NCI-H526 treated with DMSO at 0.1 percent for 48 hours (cell line): ENCODE data around the gene CLASP1.
"Not testable (repeated sequence)": the region's sequence is repeated elsewhere in the genome, so short reads cannot be mapped to it uniquely, and the experiment has no call there.

Experiments used
- DNase-seq: peaks from one replicate; lab custom pipeline; 2025; lab: John Stamatoyannopoulos, UW

The CLASP1 gene

GRCh38 chr2:121504316-121504715 is 144.9 kb downstream of the CLASP1 start:
- no peak for DNase-seq

DNA sequence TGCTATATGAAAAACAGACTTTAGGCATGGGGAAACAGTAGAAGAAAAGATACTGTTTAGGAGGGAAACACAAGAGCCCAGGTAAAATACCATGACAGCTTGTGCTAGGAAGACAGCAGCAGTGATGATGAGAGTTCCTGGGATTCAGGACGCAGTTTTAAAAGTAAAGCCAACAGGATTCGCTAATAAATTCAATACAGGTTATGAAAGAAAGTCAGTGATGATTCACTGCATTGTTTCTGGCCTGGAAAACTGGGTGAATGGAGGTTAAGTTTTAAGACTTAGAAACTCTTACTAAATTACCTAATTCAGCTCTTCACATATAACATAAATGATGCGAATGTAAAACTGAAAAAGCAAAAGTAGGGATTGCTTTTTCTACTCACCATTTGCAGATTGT is 146.5 kb downstream of the CLASP1 start:
- DNase-seq = no peak

DNA sequence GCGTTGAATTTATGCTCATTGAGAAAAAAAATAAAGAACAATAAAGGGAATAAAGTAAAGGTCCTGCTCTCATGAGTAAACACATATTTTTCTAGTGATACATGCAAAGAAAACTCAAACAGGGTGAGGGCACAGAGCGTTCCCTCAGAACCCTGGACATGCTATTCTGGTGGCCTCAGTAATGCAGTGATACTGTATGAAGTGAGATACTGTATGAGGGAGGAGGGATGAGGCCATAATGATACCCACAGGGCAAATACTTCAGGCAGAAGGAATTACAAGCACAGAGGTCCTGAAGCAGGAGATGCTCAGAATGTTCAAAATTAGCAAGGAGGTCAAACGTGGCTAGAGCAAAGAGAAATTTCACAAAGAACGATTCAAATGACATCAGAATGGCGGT is 147.0 kb downstream of the CLASP1 start:
- DNase-seq = no peak

DNA sequence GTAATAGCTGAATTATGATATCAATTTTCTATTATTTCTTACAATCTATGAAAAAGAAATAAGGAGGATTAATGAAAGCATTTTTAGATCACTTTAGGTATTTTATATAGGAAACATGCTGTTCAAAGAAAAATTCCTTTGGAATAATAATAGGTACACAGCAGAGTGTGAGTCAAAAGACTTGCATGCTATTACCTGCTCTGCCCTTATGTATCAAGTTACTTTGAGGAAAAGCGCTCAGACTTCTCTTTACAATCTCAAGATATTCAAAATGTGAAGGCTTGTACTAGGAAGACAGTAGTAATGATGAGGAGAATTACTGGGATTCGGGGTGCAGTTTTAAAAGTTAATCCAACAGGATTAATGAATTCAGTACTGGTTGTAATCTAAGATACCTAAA is 147.7 kb downstream of the CLASP1 start:
- no peak for DNase-seq

DNA sequence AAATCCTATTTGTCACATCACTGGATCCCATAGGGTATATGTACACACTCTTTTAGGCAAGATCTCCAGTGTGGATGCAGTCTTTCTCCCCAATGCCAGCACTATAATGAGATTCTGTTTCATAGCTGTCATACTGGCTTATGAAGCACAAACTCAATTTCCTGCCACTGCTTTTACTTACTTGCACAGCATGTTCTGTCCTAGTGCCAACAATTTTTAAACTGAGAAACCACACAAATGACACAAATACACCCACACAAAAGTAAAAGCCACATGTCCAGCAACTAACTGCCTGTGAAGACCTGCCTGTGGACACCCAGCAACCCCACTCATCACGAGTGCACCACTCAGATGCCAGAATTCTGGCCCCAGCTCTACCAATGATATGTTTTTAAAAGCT is 148.2 kb downstream of the CLASP1 start:
- no peak for DNase-seq

GRCh38 chr2:121498731-121499130 is 150.5 kb downstream of the CLASP1 start:
- no peak for DNase-seq

DNA sequence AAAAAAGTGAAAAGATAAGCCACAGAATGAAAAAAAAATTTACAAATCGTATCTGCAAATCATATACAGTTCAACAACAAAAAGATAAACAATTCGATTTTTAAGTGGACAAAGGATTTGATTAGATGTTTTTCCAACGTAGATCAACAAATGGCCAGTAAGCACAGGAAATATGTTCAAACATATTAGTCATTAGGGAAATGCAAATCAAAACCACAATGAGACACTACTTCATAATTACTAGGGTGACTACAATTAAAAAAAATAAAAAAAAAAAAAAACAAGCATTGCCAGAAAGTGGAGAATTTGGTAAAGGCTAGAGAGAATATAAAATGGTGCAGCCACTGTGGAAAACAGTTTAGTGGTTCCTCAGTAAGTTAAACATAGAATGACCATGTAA is 156.9 kb downstream of the CLASP1 start:
- DNase-seq = no peak

GRCh38 chr2:121491518-121491917 is 157.7 kb downstream of the CLASP1 start:
- no peak for DNase-seq

DNA sequence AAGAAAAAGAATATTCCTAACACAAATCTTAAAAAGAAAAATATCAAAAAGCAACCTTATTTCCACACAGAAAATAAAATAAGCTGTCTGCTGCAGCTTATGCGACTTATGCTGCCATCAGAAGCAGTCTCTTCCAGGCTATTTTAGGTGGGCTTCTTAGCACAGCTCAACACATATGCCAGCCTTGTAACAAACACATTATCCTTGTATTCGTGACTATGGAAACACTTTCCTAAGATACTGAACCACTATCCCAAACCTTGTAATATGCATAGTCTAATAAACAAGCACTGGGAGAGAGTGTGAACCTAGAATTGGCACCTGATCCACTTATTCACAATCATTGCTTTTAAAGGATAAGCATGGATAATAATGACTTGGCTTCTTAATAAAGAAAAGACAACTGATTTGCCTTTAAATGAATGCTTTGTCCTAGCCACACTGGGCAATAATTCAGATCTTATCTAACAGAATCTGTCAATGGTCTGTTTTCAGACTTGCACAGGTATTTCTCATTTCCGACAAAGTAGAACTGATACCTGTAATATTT is 158.6 kb downstream of the CLASP1 start:
- DNase-seq = no peak

GRCh38 chr2:121489911-121490583 is 159.2 kb downstream of the CLASP1 start:
- no peak for DNase-seq

- peak; percentile 63 for DNase-seq
Observed at GRCh38 chr2:121489284-121489683, 160.0 kb downstream of the CLASP1 start.

GRCh38 chr2:121486191-121486790 is 163.0 kb downstream of the CLASP1 start:
- DNase-seq = no peak

DNA sequence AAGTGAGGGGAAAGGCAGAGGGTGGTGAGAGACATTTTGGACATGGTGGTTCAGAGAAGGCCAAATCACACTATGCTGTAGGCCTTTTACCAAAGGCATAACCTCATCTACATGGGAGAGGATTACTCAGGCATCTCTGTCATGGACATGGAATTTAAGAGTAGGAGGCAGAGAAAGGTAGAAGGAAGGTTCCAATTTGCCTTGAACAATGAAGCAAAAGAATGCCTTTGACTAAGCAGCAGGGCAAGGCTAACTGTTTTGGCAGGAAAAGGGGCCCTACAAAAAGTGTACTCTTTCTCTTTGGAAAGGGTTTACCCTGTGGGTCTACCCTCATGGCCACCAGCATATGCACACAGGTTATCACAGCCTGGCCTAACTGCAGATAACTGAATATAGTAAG is 164.2 kb downstream of the CLASP1 start:
- no peak for DNase-seq

DNA sequence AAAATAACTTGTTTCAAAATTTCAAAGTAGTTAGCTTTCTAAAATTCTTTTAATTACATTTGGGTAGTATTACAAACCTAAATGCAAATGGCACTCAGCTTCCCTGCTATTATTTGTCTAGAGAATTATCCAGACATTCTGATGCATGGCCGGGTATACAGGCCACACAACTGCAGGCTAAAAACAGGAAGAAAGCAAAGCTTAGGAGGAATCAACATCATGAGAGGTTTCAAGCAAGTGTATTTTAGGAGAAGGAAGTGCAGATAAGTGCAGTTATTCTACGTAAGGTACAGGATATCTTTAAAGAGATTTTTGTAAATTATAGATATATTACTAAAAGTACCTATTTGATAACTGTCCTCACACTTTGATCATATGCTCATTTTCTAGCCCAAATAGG is 165.4 kb downstream of the CLASP1 start:
- no peak for DNase-seq

DNA sequence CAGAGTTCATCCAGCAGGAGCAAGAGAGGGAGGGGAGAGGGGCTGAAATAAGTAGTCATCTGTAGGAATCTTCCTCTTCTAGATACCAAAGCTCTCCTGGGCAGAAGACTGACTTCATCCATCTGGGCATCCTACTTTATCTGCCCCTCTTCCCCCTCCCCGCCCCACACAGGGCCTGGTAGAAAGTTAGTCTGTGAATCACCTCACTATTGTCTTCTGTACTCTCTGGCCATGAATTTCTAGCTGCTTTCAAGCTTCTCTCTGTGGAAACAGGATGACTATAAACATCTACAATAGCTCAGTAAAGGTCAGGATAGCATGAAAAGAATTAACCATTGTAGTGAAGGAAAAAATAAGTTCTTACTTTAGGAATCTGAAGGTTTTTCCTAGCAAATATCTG is 166.2 kb downstream of the CLASP1 start:
- DNase-seq = no peak

- DNase-seq = no peak
Observed at GRCh38 chr2:121480826-121481225, 168.4 kb downstream of the CLASP1 start.

DNA sequence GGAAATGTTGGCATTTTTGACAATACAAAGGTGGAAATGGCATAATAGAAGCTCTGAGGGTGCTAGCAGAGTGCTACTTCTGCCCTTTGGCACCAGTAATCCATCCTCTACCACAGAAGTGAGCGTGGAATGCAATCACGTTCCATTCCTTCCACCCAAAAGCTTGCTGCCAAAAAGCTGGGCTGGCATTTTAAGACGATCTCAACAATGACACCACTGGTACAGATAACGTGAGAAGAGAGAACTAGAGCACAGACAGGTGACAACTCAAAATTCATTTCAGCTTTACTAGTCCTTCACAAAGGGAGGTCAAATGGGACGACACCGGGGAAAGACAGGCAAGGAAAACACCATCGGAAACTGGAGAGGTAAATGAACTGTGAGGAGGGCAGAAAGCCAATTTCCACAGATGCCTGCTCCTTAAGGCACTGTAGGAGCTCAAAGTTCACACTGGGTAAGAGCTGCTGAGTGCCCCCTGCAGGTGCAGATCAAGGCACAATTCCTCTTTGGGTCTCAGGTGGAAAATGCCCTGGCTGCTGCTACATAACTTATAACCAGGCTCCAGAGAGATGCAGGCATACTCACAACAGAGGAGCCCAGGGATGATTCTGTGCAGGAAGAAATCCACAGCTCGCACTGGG is 169.3 kb downstream of the CLASP1 start:
- DNase-seq = no peak

GRCh38 chr2:121478996-121479745 is 170.1 kb downstream of the CLASP1 start:
- no peak for DNase-seq

- DNase-seq = not testable (repeated sequence)
Observed at GRCh38 chr2:121478358-121478995, 170.8 kb downstream of the CLASP1 start.

DNA sequence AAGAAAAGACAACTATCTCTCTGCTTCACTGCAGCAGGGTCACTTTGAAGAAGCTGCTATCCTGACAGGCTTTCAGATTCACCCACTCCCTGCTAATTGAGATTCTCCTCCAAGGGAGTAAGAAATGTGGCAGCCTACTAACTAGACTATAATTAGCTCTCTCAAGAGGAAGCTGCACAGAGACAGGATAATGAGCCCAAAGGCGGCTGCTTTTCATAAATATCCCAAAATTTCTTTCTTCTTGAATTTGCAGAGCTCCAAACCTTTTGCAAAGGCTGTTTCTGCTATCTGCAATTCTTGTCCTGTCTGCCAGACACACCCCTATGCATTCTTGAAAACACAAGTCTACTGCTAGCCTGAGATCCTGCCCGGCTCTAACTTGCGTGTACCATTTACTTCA is 172.6 kb downstream of the CLASP1 start:
- no peak for DNase-seq

DNA sequence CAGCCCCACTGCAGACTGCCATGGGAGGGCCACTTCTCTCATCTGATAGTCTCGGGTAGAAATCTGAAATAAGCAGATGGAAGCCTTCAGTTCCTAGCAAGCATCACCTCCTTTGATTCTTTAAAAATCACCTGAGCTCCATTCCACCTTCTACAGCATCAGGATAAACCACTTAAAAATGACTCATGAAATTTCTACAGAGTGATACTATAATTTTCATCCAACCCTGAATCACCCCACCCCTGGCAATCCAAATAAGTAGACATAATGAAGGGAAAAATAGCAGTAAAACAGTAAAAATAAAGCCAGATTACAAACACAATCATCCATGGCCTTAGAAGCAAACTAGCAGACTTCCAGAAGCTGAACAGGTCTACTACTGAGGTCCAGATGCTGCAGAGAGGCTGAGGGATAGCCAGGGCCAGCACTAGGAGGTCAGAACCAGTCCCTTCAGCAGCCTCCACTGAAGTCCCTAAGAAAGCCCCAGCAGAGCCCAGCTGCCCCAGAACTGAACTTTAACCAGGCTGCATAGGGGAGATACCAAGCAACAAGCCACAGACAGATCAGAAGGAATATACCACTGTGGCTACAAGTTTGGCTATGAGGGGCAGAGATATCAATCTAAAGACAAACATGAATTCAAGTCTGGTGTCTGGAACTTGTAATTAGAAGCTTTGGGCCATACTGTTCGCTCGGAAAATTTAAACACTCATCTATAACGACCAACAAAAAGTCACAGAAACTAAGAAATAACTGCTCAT is 173.3 kb downstream of the CLASP1 start:
- no peak for DNase-seq
